ENCODE results near the gene ZCCHC7.

The ZCCHC7 gene

GRCh38 chr9:37121881-37122280 lies 1.5 kb downstream of the ZCCHC7 start:
- H3K36me3 ChIP-seq (ENCODE audit: insufficient read depth, insufficient read length, low read length): peaks cover 8% of the 10 kb centered on the region
- H3K9ac ChIP-seq (ENCODE audit: insufficient read length, low read depth): no peak overlapping the region
- peaks cover 11% of the 10 kb centered on the region for H3K9me3 ChIP-seq (ENCODE audit: insufficient read depth, low read length)
- no peak for DNase-seq (ENCODE audit: low read depth, low spot score)
- H3K27me3 ChIP-seq (ENCODE audit: insufficient read depth, insufficient read length): no peaks in the 10 kb centered on the region
- no peaks in the 10 kb centered on the region for H3K4me1 ChIP-seq (ENCODE audit: insufficient read depth, insufficient read length)
- TF ChIP-seq SUZ12 (IDR thresholded peaks at IDR 0.05; ENCODE audit: extremely low read depth, insufficient read depth, insufficient read length): no peak
- no peak for TF ChIP-seq YY1 (IDR thresholded peaks at IDR 0.05; ENCODE audit: insufficient read depth, insufficient read length)
- no peak for TF ChIP-seq ZNF274 (IDR thresholded peaks at IDR 0.05; ENCODE audit: low read depth, low read length)
- H3K4me3 ChIP-seq (ENCODE audit: insufficient read length, low read depth): no peak overlapping the region

GRCh38 chr9:37126214-37126788 lies 5.9 kb downstream of the ZCCHC7 start:
- no peak overlapping the region for H3K9ac ChIP-seq (ENCODE audit: insufficient read length, low read depth)
- no peaks in the 10 kb centered on the region for H3K4me1 ChIP-seq (ENCODE audit: insufficient read depth, insufficient read length)
- TF ChIP-seq SUZ12 (IDR thresholded peaks at IDR 0.05; ENCODE audit: extremely low read depth, insufficient read depth, insufficient read length) (no peak), ZNF274 (IDR thresholded peaks at IDR 0.05; ENCODE audit: low read depth, low read length) (no peak), YY1 (IDR thresholded peaks at IDR 0.05; ENCODE audit: insufficient read depth, insufficient read length) (no peak)
- peaks cover 32% of the 10 kb centered on the region for H3K36me3 ChIP-seq (ENCODE audit: insufficient read depth, insufficient read length, low read length)
- H3K27me3 ChIP-seq (ENCODE audit: insufficient read depth, insufficient read length): no peaks in the 10 kb centered on the region
- no peak for DNase-seq (ENCODE audit: low read depth, low spot score)
- H3K4me3 ChIP-seq (ENCODE audit: insufficient read length, low read depth): no peak overlapping the region
- H3K9me3 ChIP-seq (ENCODE audit: insufficient read depth, low read length): no peaks in the 10 kb centered on the region

GRCh38 chr9:37127018-37127417 lies 6.6 kb downstream of the ZCCHC7 start:
- DNase-seq (ENCODE audit: low read depth, low spot score): no peak
- TF ChIP-seq ZNF274 (IDR thresholded peaks at IDR 0.05; ENCODE audit: low read depth, low read length) (no peak), SUZ12 (IDR thresholded peaks at IDR 0.05; ENCODE audit: extremely low read depth, insufficient read depth, insufficient read length) (no peak), YY1 (IDR thresholded peaks at IDR 0.05; ENCODE audit: insufficient read depth, insufficient read length) (no peak)
- no peaks in the 10 kb centered on the region for H3K9me3 ChIP-seq (ENCODE audit: insufficient read depth, low read length)
- H3K27me3 ChIP-seq (ENCODE audit: insufficient read depth, insufficient read length): no peaks in the 10 kb centered on the region
- H3K9ac ChIP-seq (ENCODE audit: insufficient read length, low read depth): no peak overlapping the region
- no peak overlapping the region for H3K4me3 ChIP-seq (ENCODE audit: insufficient read length, low read depth)
- H3K36me3 ChIP-seq (ENCODE audit: insufficient read depth, insufficient read length, low read length): peaks cover 33% of the 10 kb centered on the region
- H3K4me1 ChIP-seq (ENCODE audit: insufficient read depth, insufficient read length): no peaks in the 10 kb centered on the region

- no peak for TF ChIP-seq ZNF274 (IDR thresholded peaks at IDR 0.05; ENCODE audit: low read depth, low read length)
- TF ChIP-seq YY1 (IDR thresholded peaks at IDR 0.05; ENCODE audit: insufficient read depth, insufficient read length): no peak
- no peak for TF ChIP-seq SUZ12 (IDR thresholded peaks at IDR 0.05; ENCODE audit: extremely low read depth, insufficient read depth, insufficient read length)
- Histone ChIP-seq H3K9ac (ENCODE audit: insufficient read length, low read depth) (no peak overlapping the region), H3K4me1 (ENCODE audit: insufficient read depth, insufficient read length) (no peaks in the 10 kb centered on the region), H3K36me3 (ENCODE audit: insufficient read depth, insufficient read length, low read length) (peaks cover 40% of the 10 kb centered on the region), H3K27me3 (ENCODE audit: insufficient read depth, insufficient read length) (no peaks in the 10 kb centered on the region), H3K4me3 (ENCODE audit: insufficient read length, low read depth) (no peak overlapping the region), H3K9me3 (ENCODE audit: insufficient read depth, low read length) (no peaks in the 10 kb centered on the region)
- DNase-seq (ENCODE audit: low read depth, low spot score): no peak
Measured at GRCh38 chr9:37128051-37128450, 7.7 kb downstream of the ZCCHC7 start.

GRCh38 chr9:37134166-37134565 lies 13.8 kb downstream of the ZCCHC7 start:
- no peak for DNase-seq (ENCODE audit: low read depth, low spot score)
- H3K9me3 ChIP-seq (ENCODE audit: insufficient read depth, low read length): no peaks in the 10 kb centered on the region
- TF ChIP-seq SUZ12 (IDR thresholded peaks at IDR 0.05; ENCODE audit: extremely low read depth, insufficient read depth, insufficient read length): no peak
- no peak for TF ChIP-seq ZNF274 (IDR thresholded peaks at IDR 0.05; ENCODE audit: low read depth, low read length)
- no peak for TF ChIP-seq YY1 (IDR thresholded peaks at IDR 0.05; ENCODE audit: insufficient read depth, insufficient read length)
- no peaks in the 10 kb centered on the region for H3K27me3 ChIP-seq (ENCODE audit: insufficient read depth, insufficient read length)
- no peak overlapping the region for H3K9ac ChIP-seq (ENCODE audit: insufficient read length, low read depth)
- no peaks in the 10 kb centered on the region for H3K4me1 ChIP-seq (ENCODE audit: insufficient read depth, insufficient read length)
- H3K4me3 ChIP-seq (ENCODE audit: insufficient read length, low read depth): no peak overlapping the region
- H3K36me3 ChIP-seq (ENCODE audit: insufficient read depth, insufficient read length, low read length): peaks cover 27% of the 10 kb centered on the region

GRCh38 chr9:37141015-37141414 lies 20.6 kb downstream of the ZCCHC7 start:
- no peaks in the 10 kb centered on the region for H3K27me3 ChIP-seq (ENCODE audit: insufficient read depth, insufficient read length)
- no peak overlapping the region for H3K9ac ChIP-seq (ENCODE audit: insufficient read length, low read depth)
- DNase-seq (ENCODE audit: low read depth, low spot score): no peak
- H3K36me3 ChIP-seq (ENCODE audit: insufficient read depth, insufficient read length, low read length): peaks cover 8% of the 10 kb centered on the region
- no peaks in the 10 kb centered on the region for H3K4me1 ChIP-seq (ENCODE audit: insufficient read depth, insufficient read length)
- H3K9me3 ChIP-seq (ENCODE audit: insufficient read depth, low read length): no peaks in the 10 kb centered on the region
- TF ChIP-seq SUZ12 (IDR thresholded peaks at IDR 0.05; ENCODE audit: extremely low read depth, insufficient read depth, insufficient read length): no peak
- TF ChIP-seq ZNF274 (IDR thresholded peaks at IDR 0.05; ENCODE audit: low read depth, low read length): no peak
- no peak for TF ChIP-seq YY1 (IDR thresholded peaks at IDR 0.05; ENCODE audit: insufficient read depth, insufficient read length)
- no peak overlapping the region for H3K4me3 ChIP-seq (ENCODE audit: insufficient read length, low read depth)

GRCh38 chr9:37144762-37145161 lies 24.4 kb downstream of the ZCCHC7 start:
- H3K36me3 ChIP-seq (ENCODE audit: insufficient read depth, insufficient read length, low read length): peaks cover 9% of the 10 kb centered on the region
- TF ChIP-seq ZNF274 (IDR thresholded peaks at IDR 0.05; ENCODE audit: low read depth, low read length) (no peak), SUZ12 (IDR thresholded peaks at IDR 0.05; ENCODE audit: extremely low read depth, insufficient read depth, insufficient read length) (no peak), YY1 (IDR thresholded peaks at IDR 0.05; ENCODE audit: insufficient read depth, insufficient read length) (no peak)
- no peak overlapping the region for H3K4me3 ChIP-seq (ENCODE audit: insufficient read length, low read depth)
- no peak overlapping the region for H3K9ac ChIP-seq (ENCODE audit: insufficient read length, low read depth)
- H3K9me3 ChIP-seq (ENCODE audit: insufficient read depth, low read length): no peaks in the 10 kb centered on the region
- no peaks in the 10 kb centered on the region for H3K27me3 ChIP-seq (ENCODE audit: insufficient read depth, insufficient read length)
- no peaks in the 10 kb centered on the region for H3K4me1 ChIP-seq (ENCODE audit: insufficient read depth, insufficient read length)
- no peak for DNase-seq (ENCODE audit: low read depth, low spot score)

Data from NT2/D1 (cell line).